ENCODE data around the gene ACER2.

GRCh38 chr9:19465586-19466279 lies 56.9 kb downstream of the ACER2 start:
- TF ChIP-seq POLR2A (IDR thresholded peaks at IDR 0.05) (no peak), CTCF (IDR thresholded peaks at IDR 0.05) (no peak)

Measured in lower leg skin (tissue), 3 donors.